VCaP (cell line): ENCODE results near the gene SMIM9.

Source experiments
- H3K27ac ChIP-seq: fragments of 450-650 bp; 2 replicates; pipeline ENCODE4 v1.5.1; 2017
- CTCF ChIP-seq: fragments of 450-650 bp; conservative IDR thresholded peaks from 2 replicates; pipeline ENCODE4 v1.5.1; 2017; ENCODE audit warnings: mild to moderate bottlenecking, moderate library complexity

Gene SMIM9

DNA sequence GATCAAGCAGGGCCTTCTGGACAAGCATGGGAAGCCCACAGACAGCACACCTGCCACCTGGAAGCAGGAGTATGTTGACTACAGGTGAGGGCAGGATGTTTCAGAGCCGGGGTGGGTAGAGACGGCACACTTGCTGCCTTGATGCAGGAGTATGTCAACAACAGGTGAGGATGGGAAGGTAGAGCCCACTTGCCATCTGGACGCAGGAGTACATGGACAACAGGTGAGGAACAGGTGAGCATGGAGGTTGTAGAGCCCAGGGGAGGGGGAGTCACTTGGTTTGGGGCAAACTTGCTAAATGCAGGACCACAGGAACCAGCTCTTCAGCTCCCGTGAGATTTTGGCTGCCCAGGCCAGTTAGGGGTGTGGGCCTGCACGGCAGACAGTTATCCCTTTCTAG lies 59.8 kb downstream of the SMIM9 start:
- TF ChIP-seq CTCF: no peak
- no peak overlapping the region for H3K27ac ChIP-seq
